Stimulated activated CD4-positive, alpha-beta T cell treated with anti-CD3 and anti-CD28 coated beads, Interleukin-4, amount 100 ng/mL, for 24 hours (primary cell): Measurements from ENCODE around the gene SLC25A24.
A peak's percentile ranks its signal among the peaks of the same experiment; 100 is the strongest.
"Not testable (repeated sequence)": the region's sequence is repeated elsewhere in the genome, so short reads cannot be mapped to it uniquely, and the experiment has no call there.

Experiments used
- DNase-seq: peaks from one replicate; pipeline ENCODE4 v3.0.0-alpha.2; 2020

The SLC25A24 gene

DNA sequence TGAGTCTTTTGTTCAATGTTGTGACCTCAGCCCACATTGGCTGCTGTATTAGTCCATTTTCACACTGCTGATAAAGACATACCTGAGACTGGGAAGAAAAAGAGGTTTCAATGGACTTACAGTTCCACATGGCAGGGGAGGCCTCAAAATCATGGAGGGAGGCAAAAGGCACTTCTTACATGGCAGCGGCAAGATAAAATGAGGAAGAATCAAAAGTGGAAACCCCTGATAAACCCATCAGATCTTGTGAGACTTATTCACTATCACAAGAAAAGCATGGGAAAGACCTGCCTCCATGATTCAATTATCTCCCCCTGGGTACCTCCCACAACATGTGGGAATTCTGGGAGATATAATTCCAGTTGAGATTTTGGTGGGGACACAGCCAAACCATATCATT is 68.9 kb downstream of the SLC25A24 start:
- DNase-seq = not testable (repeated sequence)

DNA sequence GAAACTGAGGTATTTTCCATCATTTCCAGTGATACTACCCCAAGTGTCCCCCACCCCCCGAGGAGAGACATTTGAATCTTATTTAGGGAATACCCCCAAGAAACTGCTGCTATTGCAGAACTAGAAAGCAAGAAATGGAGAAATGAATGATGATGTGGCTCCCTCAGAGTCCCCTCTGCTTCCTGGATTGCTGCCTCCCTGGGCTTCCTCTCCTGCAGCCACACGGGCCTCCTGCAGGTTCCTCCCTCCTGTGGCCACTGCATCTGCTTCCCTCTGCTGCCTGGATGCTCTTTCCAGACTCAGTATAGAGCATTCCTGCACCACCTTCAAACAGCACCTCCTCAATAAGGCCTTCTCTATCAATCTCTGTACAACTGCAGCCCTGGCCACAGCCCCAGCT is 69.3 kb downstream of the SLC25A24 start:
- no peak for DNase-seq

GRCh38 chr1:108129999-108130398 is 70.1 kb downstream of the SLC25A24 start:
- DNase-seq = no peak

DNA sequence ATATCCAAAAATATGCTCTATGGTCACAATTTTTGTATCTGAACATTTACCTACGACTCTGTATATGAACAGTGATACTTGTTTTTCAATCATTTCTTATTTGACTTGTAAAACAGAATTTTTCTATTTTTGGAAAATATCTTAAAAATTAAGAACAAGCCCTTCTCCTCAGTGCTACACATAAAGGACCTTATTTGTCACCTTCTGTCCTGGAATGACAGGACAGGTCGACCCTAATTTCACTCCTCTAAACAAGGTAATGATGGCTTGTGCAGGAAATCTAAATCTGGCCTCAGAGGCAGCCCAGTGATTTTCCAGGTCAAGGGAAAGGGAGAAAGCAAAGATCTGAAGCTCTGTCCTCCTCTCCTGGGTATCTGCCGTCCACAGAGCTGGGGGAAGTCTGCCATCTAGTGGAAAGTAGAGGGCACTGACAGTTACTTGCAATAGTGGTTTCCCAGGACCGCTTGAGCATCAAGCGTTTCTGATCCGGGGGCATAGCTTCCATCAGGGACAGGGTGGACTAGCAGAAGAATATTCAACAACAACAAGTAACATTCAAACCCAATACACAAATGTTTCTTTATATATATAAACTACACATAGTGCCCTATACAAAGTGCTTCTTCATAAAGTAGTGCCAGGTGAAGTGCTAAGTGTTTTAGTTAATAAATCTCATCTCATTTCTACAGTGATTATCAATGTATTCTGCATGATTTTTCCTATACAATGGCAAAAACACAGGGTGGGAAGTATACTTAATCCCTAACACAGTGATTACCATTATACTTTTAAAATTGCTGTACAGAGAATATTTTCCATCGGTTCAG is 74.6 kb downstream of the SLC25A24 start:
- DNase-seq = peak; percentile 75

DNA sequence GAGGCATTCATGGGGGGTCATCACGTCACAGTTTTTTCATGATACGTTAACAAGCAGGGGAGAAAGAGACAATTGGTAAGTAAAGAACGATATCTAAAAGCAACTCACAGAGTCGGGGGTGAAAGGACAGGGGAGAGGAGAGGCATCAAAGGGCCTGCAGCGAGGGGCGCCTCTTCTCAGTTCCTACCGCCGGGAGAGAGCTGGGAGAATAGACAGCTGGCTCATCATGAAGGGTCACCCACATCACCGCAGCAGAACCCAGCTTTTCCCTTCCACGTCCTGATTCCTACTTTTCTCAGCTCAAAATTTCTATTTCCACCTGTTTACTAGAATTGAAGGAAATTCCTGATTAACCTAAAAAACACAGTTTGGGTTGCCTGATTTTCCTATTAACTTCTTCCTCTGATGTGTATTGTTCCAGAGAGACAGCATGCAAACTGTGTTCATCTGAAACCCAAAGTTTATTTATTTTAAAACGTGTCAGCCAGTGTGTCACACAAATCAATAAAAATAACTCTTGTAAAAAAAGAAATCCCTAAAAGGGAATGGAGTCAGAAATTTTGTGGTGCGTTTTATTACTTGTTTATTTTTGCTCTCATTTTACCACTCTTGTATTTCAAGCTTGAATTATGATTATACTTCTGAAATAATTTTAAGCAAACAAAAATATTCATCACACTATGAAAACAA is 75.4 kb downstream of the SLC25A24 start:
- DNase-seq = no peak

DNA sequence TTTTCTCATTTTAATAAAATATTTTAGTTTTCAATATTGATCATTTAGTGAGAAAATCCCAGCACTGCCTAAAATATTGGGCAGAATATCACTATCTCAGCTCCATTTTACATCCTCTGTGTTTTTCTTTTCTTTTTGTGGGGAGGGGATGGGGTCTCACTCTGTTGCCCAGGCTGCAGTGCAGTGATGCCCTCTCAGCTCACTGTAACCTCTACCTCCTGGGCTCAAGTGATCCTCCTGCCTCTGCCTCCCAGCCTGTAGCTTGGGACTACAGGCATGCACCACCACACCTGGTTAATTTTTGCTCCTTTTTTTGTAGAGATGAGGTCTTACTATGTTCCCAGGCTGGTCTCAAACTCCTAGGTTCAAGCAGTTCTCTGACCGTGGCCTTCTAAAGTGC is 76.1 kb downstream of the SLC25A24 start:
- DNase-seq = no peak

- no peak for DNase-seq
Observed at GRCh38 chr1:108121358-108122143, 78.6 kb downstream of the SLC25A24 start.

DNA sequence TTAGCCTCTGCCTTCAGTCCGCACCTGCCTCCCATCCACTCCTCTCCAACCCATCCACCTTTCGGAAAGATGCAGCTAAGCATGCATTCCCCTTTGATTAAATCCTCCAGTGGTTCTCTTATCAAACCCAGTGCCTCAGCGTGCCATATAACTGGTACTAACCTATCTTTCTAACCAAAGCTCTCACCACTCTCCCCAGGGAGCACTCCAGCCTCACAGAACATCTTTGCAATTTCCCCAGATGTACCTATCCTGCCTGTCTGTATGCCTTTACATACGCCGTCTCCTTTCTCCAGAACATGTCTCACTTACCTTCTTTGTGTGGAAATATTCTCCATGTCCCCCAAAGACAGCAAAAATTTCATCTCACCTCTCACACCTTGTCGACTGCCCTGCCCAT is 80.0 kb downstream of the SLC25A24 start:
- DNase-seq = no peak

DNA sequence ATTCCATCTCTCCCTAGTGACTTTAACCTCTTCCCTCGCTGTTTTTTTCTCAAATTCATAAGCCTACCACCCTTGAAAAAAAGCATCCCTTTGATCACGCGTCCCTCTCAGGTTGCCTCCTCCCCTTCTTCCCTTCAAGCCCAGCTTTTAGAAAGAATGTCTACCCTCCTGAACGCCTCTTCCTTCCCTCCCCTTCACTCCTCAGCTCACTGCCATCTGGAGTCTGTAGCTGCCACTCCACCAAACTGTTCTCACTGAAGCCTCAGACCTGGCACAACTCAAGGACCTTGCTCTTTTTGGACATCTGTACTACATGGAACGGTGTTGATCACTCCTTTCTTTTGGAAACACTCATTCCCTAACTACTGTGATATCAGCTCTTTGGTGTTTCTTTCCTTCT is 80.6 kb downstream of the SLC25A24 start:
- no peak for DNase-seq

DNA sequence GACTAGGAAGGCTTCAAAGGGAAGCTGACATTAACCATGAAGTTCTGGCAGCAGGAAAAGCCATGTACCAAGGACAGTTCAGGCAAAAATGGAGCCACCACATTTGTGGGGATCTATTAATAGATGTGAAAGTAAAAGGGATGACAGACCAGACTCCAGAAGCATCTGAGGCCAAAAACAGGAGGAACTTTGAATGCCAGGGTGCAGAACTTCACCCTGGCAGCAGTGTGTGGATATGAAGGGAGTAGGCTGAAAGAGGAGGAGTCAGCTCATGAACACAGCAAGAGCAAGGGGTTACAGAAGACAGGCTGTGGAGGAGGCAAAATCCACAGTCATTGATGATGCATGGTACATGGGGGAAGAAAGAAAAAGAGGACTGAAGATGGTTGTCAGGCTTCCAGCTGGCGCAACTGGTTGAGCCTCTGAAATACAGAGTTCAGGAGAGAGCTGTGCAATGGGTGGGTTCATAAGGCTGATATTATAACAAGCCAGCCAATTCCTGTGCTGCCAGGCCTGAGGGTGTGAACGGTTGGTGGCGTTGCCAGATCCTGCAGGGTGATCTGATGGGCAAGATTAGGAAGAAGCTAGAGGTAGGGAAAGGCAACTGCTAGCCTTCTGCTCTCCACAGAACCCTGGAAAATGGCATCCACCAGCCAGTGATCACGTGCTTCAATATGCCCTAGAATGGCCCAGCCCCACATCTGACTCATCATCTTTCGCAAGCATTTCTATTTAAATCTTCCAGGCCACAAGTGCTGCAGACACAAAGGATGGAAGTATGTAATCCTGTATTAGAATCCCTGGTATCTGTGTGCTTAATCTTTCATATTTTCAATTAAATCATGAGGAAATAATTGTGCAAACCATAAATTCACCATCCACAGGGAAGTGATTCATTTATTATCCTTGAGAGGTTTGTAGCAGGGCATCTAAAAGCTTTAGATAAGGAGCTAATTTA is 81.9 kb downstream of the SLC25A24 start:
- DNase-seq = no peak

DNA sequence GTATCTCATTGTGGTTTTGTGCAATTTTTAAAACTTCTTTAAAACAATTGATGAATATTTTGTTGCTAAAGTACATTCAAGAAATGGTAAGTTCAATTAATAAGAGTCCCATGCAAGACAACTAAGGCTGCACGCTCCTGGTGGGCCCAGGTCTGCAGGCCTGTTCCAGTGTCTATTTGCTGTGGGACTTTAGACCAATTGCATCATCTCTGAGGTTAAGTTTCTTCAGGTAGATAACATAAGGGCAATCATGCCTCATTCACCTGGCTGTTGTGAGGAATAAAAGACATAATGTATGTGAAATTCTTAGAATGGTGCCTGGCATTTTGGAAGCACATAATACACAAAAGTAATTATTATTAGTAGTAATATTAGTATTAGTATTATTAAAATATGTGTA is 82.9 kb downstream of the SLC25A24 start:
- no peak for DNase-seq

GRCh38 chr1:108114033-108114599 is 86.0 kb downstream of the SLC25A24 start:
- no peak for DNase-seq

DNA sequence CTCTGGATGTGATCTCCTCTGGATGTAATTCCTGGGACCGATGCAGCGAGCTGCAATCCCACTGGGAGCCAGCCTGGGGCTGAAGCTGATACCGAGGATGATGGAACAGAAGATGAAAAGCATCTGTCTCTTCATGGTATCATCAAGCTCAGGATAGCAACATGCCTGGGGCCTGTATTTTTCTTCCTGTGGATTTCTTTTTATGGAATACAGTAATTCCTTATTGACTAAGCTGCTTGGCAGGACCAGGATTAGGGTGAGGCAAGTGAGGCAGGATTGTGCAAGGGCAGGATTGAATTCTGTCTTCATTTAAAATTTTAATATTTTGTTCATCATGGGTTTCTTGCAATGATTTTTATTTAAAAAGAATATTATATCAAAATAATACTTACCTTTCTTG is 86.6 kb downstream of the SLC25A24 start:
- no peak for DNase-seq

DNA sequence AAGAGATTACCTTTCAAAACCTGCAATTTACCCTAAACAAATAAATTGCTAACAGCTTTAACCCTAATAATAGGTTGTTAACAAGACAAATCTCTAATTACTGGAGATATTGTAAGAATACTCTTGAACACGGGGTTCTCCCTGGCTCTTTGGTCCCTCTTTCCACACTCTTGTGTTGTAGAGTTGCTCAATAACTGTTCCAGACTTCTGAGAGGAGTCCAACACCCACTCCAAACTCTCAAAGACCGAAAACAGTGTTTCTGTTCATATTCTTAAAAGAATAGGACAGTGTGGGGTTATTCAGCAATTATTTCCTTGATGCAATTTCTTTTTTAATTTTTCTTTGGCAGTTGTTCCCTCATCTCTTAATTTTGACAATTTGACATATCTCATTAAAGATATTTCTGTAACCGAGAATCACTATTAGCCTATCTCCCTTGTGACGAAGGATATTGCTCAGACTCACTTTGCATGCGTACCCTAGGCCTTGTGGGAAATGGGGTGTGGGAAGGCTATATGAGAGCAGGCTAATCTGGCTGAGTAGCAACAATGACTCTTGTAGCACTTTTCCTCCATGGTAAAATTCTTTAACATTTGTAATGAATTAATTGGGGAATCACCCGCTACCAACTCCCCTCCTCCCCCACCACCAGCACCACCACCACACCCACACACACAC is 90.7 kb downstream of the SLC25A24 start:
- DNase-seq = no peak

GRCh38 chr1:108108119-108108518 is 92.0 kb downstream of the SLC25A24 start:
- no peak for DNase-seq

- peak; percentile 69 for DNase-seq
Observed at GRCh38 chr1:108107658-108108057, 92.5 kb downstream of the SLC25A24 start.

DNA sequence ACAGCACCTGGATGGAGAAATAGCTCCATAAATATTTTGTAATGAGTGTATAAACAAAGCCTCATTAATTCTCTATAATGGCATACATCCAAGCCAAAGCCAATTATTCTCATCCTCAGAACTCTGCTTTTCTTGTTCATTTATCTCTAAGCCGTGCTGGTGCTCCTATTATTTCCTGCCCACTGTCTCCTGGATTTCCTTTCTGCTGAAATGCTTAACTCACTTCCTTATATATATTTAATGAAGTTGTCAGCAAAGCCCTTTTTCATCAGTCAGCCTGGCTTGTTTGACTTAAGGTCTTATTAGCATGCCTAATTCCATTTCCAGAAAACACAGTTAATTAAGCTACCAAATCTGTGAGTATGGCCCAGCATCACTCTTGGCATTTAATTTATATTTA is 93.4 kb downstream of the SLC25A24 start:
- DNase-seq = no peak

DNA sequence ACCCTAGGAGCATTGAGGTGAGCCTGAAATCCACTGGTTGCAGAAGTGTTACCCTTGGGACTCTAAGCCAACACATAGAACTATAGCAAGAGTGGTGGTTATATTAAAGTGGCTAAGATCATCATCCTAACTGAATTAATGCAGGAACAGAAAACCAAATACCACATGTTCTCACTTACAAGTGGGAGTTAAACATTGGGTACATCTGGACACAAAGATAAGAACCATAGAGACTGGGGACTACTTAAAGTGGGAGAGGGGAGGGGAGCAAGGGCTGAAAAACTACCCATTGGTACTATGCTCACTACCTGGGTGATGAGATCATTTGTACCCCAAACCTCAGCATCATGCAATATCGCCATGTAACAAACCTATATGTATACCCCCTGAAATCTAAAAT is 100.0 kb downstream of the SLC25A24 start:
- no peak for DNase-seq

DNA sequence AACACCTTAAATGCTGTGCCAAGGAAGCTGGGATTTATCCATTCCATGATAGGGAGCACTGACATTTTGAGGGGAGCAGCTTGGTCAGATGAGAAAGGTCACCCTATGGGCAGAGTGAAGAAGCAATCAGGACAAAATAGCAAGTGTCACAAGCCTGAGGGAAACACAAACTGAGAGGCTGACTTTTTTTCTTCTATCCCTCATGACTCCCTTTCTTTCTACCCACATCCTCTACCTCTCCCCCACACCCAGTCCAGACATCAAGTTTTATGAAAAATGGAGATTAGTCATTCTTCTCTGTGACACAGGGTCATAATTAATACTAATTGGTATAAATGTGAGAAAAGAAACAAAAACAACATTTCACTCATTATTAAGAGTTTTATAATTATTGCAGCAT is 103.1 kb downstream of the SLC25A24 start:
- no peak for DNase-seq

DNA sequence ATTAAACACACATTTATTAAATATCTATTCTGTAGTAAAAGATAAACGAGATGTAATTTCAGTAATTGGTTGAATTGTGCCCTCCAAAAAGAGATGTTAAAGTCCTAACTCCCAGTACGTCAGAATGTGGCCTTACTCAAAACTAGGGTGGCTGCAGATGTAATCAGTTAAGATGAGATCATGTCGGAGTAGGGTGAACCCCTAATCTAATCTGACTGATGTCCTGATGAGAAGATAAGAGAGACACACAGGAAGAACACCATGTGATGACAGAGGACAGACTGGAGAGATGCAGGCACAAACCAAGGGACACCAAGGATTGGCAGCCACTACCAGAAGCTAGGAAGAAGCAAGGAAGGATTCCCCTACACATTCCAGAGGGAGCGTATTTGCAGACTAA is 104.1 kb downstream of the SLC25A24 start:
- no peak for DNase-seq

GRCh38 chr1:108089477-108089876 is 110.7 kb downstream of the SLC25A24 start:
- DNase-seq = no peak

DNA sequence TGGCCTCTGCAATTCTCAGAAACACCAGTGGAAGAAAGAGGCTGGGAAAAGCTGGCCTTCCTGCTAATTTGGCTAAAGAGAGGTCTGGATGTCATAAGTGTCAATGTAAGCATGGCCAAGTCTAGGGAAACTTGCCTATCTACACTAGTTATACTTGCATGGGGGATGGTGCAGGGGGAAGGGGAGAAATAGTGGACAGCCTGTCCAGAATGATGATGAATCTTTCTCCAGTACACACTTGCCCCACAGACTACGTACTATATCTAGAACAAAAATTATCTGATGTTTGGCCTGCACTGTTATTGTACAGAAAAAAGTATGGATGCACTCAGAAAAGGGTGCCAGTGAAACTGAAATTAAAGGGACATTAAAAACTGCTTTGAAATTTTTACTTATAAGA is 114.5 kb downstream of the SLC25A24 start:
- no peak for DNase-seq
